ENCODE results near the gene RASSF3. TPM values are rescaled to one million over a fixed set of nuclear protein-coding genes. Genes with fewer than 3 reads are reported as not detected.
A peak's percentile ranks its signal among the peaks of the same experiment; 100 is the strongest.
"Not testable (repeated sequence)": the region's sequence is repeated elsewhere in the genome, so short reads cannot be mapped to it uniquely, and the experiment has no call there.

Gene RASSF3
- total RNA-seq, 3 donors from 2014 or later: 23.4 to 28.4 (median 24.6) TPM

- Histone ChIP-seq H3K36me3 (no peaks in the 10 kb centered on the region), H3K27me3 (no peaks in the 10 kb centered on the region), H3K4me3 (no peak overlapping the region), H3K27ac (no peak overlapping the region), H3K4me1 (no peaks in the 10 kb centered on the region), H3K9me3 (peaks cover 0 to 11% of the 10 kb centered on the region in 2 donors)
- TF ChIP-seq POLR2AphosphoS5 (IDR thresholded peaks at IDR 0.05): no peak
- TF ChIP-seq CTCF (IDR thresholded peaks at IDR 0.05): no peak
- TF ChIP-seq POLR2A (IDR thresholded peaks at IDR 0.05): no peak
- no peak for DNase-seq (ENCODE audit: low spot score in 2 of 2)
- intact Hi-C loops (cut with DNase I; ENCODE audit: low total_unique reads): no loop called here
Observed at GRCh38 chr12:64577046-64577445, 33.2 kb upstream of the RASSF3 start.

- Histone ChIP-seq H3K27me3 (no peaks in the 10 kb centered on the region), H3K4me3 (no peak overlapping the region), H3K36me3 (no peaks in the 10 kb centered on the region), H3K9me3 (peaks cover 0 to 11% of the 10 kb centered on the region in 2 donors), H3K4me1 (no peaks in the 10 kb centered on the region), H3K27ac (no peak overlapping the region)
- intact Hi-C loops (cut with DNase I; ENCODE audit: low total_unique reads): no loop called here
- no peak for DNase-seq (ENCODE audit: low spot score in 2 of 2)
- TF ChIP-seq CTCF (IDR thresholded peaks at IDR 0.05): no peak
- no peak for TF ChIP-seq POLR2A (IDR thresholded peaks at IDR 0.05)
- TF ChIP-seq POLR2AphosphoS5 (IDR thresholded peaks at IDR 0.05): no peak
Observed at GRCh38 chr12:64578566-64578965, 31.7 kb upstream of the RASSF3 start.

DNA sequence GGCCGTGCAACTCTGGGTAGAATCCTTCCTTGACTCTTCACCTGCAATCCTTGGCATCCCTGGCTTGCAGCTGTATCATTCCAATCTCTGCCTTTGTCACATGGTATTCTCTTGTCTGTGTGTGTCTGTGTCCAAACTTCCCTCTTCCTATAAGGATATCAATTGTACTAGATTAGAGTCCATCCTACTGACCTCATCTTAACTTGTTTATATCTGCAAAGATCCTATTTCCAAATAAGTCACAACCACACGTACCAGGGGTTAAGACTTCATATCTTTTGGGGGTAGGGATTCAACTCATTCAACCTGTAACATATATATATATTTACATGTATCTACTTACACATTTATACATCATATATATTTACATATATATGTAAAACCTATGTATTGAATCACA is 29.6 kb upstream of the RASSF3 start:
- no peak for DNase-seq (ENCODE audit: low spot score in 2 of 2)
- H3K9me3 ChIP-seq: no peaks in the 10 kb centered on the region

GRCh38 chr12:64582114-64582513 is 28.2 kb upstream of the RASSF3 start:
- TF ChIP-seq POLR2AphosphoS5 (IDR thresholded peaks at IDR 0.05) (no peak), CTCF (IDR thresholded peaks at IDR 0.05) (no peak), POLR2A (IDR thresholded peaks at IDR 0.05) (no peak)
- Histone ChIP-seq H3K9me3 (no peaks in the 10 kb centered on the region), H3K27me3 (no peaks in the 10 kb centered on the region), H3K4me3 (no peak overlapping the region), H3K4me1 (no peaks in the 10 kb centered on the region), H3K27ac (peak overlapping the region in 1 of 2 donors; percentile 80), H3K36me3 (no peaks in the 10 kb centered on the region)
- no peak for DNase-seq (ENCODE audit: low spot score in 2 of 2)
- intact Hi-C loops (cut with DNase I; ENCODE audit: low total_unique reads): no loop called here

More for the DNA sequence above, 29.6 kb upstream of the RASSF3 start:
- TF ChIP-seq POLR2AphosphoS5 (IDR thresholded peaks at IDR 0.05) (no peak), POLR2A (IDR thresholded peaks at IDR 0.05) (no peak), CTCF (IDR thresholded peaks at IDR 0.05) (no peak)
- intact Hi-C loops (cut with DNase I; ENCODE audit: low total_unique reads): no loop called here
- no peaks in the 10 kb centered on the region for H3K4me1 ChIP-seq
- no peak overlapping the region for H3K4me3 ChIP-seq
- no peaks in the 10 kb centered on the region for H3K27me3 ChIP-seq
- no peaks in the 10 kb centered on the region for H3K36me3 ChIP-seq
- H3K27ac ChIP-seq: no peak overlapping the region

DNA sequence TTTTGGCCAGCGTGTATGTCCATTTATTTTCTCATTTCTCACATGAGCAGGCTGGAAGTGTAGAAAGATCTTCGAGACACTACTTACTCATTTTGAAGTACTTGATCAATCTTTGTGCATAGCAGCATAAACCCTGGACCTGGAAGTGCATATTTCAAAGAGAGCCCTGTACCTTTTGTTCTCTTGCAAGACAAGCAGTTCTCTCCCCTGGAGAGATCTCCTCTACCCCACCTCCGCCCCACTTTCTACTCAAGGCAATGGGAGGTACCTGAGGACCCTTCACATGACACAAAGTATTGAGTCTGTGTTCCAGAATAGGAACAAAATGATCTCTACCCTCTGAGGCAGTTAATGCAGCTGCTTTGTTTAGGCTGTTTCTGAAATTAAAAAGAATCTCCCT is 27.4 kb upstream of the RASSF3 start:
- H3K27ac ChIP-seq: peak overlapping the region; percentile 60 to 80
- no peak for TF ChIP-seq CTCF (IDR thresholded peaks at IDR 0.05)
- TF ChIP-seq POLR2AphosphoS5 (IDR thresholded peaks at IDR 0.05): no peak
- no peak for TF ChIP-seq POLR2A (IDR thresholded peaks at IDR 0.05)
- H3K4me1 ChIP-seq: no peaks in the 10 kb centered on the region
- no peaks in the 10 kb centered on the region for H3K27me3 ChIP-seq
- no peaks in the 10 kb centered on the region for H3K36me3 ChIP-seq
- intact Hi-C loops (cut with DNase I; ENCODE audit: low total_unique reads): no loop called here
- H3K4me3 ChIP-seq: no peak overlapping the region
- no peak for DNase-seq (ENCODE audit: low spot score in 2 of 2)
- H3K9me3 ChIP-seq: no peaks in the 10 kb centered on the region

GRCh38 chr12:64583395-64583770 is 26.9 kb upstream of the RASSF3 start:
- Histone ChIP-seq H3K4me3 (peak overlapping the region; percentile 1 to 50 (median 15)), H3K27ac (peak overlapping the region; percentile 60 to 80)
- H3K27me3 ChIP-seq; DNase-seq (ENCODE audit: low spot score in 2 of 2); intact Hi-C loops (cut with DNase I; ENCODE audit: low total_unique reads); H3K9me3 ChIP-seq; H3K4me1 ChIP-seq; H3K36me3 ChIP-seq: not testable (repeated sequence)

Data from breast epithelium (tissue), 4 donors.